ENCODE measurements around the gene NPC1L1. TPM values are rescaled to one million over a fixed set of nuclear protein-coding genes. Genes with fewer than 3 reads are reported as not detected.
"Not testable (repeated sequence)": the region's sequence is repeated elsewhere in the genome, so short reads cannot be mapped to it uniquely, and the experiment has no call there.

The NPC1L1 gene
- total and polyA plus RNA-seq, 9 donors, result 0.04 to 1.5 (median 0.11) TPM; not detected in 1

GRCh38 chr7:44564606-44565005 lies 23.5 kb upstream of the NPC1L1 start:
- 79% methylated on average over 2 of the region's 2 CpGs for WGBS (ENCODE audit: insufficient coverage)
- Histone ChIP-seq H3K9me3 (replicated peaks; ENCODE audit: control insufficient read depth, low read depth, low read length) (no peaks in the 10 kb centered on the region), H3K36me3 (ENCODE audit: control insufficient read depth, insufficient read depth, low read length) (peaks cover 57% of the 10 kb centered on the region), H3K27me3 (ENCODE audit: control insufficient read depth, insufficient read depth, low read length) (no peaks in the 10 kb centered on the region), H3K27ac (ENCODE audit: low read length) (no peak overlapping the region), H3K4me3 (ENCODE audit: low read length) (no peak overlapping the region), H3K4me1 (ENCODE audit: control insufficient read depth, insufficient read depth, low read length) (no peaks in the 10 kb centered on the region)
- DNase-seq, result no peak

DNA sequence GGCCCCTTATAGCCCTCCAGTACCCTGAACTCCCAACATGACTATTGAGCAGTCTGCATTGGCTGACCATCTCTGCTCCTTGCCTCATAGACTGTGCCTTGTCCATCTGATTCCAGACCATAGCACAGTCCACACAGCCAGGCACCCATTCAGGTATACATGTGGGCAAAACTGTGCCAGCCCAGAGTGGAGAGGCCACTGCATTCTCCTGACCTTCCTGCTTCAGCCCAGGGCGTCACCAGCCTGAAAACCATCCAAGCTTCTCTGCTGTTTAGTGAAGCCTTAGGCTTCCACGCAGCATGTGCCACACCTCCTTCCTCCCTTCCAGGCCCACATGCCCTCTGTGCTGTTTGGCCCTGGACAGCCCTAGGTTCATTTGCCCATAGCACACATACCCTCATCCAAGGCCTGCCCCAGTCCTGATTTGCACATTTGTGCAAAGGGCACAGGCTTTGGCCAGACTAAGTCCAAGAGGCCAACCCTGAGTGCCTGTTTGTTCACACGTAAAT lies 22.1 kb upstream of the NPC1L1 start:
- Histone ChIP-seq H3K36me3 (ENCODE audit: control insufficient read depth, insufficient read depth, low read length) (peaks cover 43% of the 10 kb centered on the region), H3K9me3 (replicated peaks; ENCODE audit: control insufficient read depth, low read depth, low read length) (no peaks in the 10 kb centered on the region), H3K4me1 (ENCODE audit: control insufficient read depth, insufficient read depth, low read length) (no peaks in the 10 kb centered on the region), H3K27me3 (ENCODE audit: control insufficient read depth, insufficient read depth, low read length) (no peaks in the 10 kb centered on the region), H3K27ac (ENCODE audit: low read length) (no peak overlapping the region), H3K4me3 (ENCODE audit: low read length) (no peak overlapping the region)
- WGBS (ENCODE audit: insufficient coverage), result 72% methylated on average over 2 of the region's 3 CpGs
- DNase-seq, result no peak

DNA sequence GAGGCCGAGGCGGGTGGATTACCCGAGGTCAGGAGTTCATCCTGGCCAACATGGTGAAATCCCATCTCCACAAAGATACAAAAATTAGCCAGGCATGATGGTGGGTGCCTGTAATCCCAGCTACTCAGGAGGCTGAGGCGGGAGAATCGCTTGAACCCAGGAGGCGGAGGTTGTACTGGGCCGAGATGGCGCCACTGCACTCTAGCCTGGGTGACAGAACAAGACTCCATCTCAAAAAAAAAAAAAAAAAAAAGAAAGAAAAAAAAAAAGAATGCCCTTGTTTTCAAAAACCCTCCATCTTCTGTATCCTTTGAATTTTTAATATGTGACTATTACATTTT lies 21.5 kb upstream of the NPC1L1 start:
- not testable (repeated sequence) for H3K27ac ChIP-seq (ENCODE audit: low read length); H3K27me3 ChIP-seq (ENCODE audit: control insufficient read depth, insufficient read depth, low read length); H3K9me3 ChIP-seq (replicated peaks; ENCODE audit: control insufficient read depth, low read depth, low read length); H3K4me3 ChIP-seq (ENCODE audit: low read length); DNase-seq; H3K4me1 ChIP-seq (ENCODE audit: control insufficient read depth, insufficient read depth, low read length)
- WGBS (ENCODE audit: insufficient coverage), result no CpG with 5 or more reads among the region's 8 CpGs
- peaks cover 37% of the 10 kb centered on the region for H3K36me3 ChIP-seq (ENCODE audit: control insufficient read depth, insufficient read depth, low read length)

DNA sequence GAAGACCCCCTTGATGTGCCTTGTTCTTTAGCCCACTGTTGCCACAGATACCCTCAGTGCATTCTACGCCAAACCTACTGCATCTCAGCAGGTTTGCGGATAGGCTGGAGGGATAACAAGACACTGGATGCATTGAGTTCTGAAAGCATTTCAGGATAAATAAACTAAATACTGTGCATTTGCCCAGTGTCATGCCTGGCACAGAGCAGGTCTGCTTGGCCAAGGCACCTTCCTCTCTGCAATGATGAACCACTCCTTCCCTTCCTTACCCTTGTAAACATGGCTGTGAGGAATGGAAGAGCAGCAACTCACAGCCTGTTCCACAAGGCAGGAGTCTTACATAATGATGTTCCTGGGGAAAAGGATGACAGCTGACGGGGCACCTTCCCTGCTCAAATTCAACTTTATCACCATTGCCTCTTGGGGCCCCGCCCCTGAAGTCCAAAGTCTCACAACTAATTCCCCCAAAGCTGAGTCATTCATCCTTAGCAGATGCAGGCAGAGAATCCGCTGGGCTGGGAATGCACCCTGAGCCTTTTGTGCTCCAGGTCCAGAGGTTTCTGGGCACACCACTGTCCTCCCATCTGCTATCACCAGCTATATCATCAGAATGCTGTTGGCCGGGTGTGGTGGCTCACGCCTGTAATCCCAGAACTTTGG lies 21.0 kb upstream of the NPC1L1 start:
- DNase-seq, result no peak
- 79% methylated on average over 3 of the region's 7 CpGs for WGBS (ENCODE audit: insufficient coverage)

DNA sequence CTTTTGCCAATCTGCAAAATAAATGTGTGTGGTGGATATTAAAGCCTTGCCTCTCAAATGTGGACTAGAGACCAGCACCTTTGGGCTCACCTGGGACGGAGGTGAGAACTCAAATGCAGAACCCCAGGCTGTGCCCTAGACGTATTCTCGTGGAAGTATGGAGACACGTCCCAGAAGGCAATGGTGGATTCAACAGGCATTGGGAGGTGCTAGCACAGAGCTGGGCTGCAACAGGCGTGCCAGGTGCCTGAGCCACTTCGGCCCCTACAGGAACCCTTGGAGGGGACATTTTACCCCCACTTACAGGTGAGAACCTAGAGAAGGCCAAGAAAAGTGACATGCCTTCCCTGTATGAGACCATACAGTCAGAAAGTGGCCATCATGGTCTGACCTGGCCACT lies 20.4 kb upstream of the NPC1L1 start:
- no peaks in the 10 kb centered on the region for H3K27me3 ChIP-seq (ENCODE audit: control insufficient read depth, insufficient read depth, low read length)
- WGBS (ENCODE audit: insufficient coverage), result 76% methylated on average over 4 of the region's 6 CpGs

More for the DNA sequence above, 21.0 kb upstream of the NPC1L1 start:
- H3K4me3 ChIP-seq (ENCODE audit: low read length), result no peak overlapping the region
- H3K27ac ChIP-seq (ENCODE audit: low read length), result no peak overlapping the region
- H3K36me3 ChIP-seq (ENCODE audit: control insufficient read depth, insufficient read depth, low read length), result peaks cover 32% of the 10 kb centered on the region
- H3K4me1 ChIP-seq (ENCODE audit: control insufficient read depth, insufficient read depth, low read length), result no peaks in the 10 kb centered on the region
- no peaks in the 10 kb centered on the region for H3K27me3 ChIP-seq (ENCODE audit: control insufficient read depth, insufficient read depth, low read length)
- H3K9me3 ChIP-seq (replicated peaks; ENCODE audit: control insufficient read depth, low read depth, low read length), result no peaks in the 10 kb centered on the region

GRCh38 chr7:44559485-44559884 lies 18.4 kb upstream of the NPC1L1 start:
- Histone ChIP-seq H3K27ac (ENCODE audit: low read length) (no peak overlapping the region), H3K36me3 (ENCODE audit: control insufficient read depth, insufficient read depth, low read length) (peaks cover 7% of the 10 kb centered on the region), H3K9me3 (replicated peaks; ENCODE audit: control insufficient read depth, low read depth, low read length) (no peaks in the 10 kb centered on the region), H3K4me3 (ENCODE audit: low read length) (no peak overlapping the region), H3K4me1 (ENCODE audit: control insufficient read depth, insufficient read depth, low read length) (no peaks in the 10 kb centered on the region), H3K27me3 (ENCODE audit: control insufficient read depth, insufficient read depth, low read length) (no peaks in the 10 kb centered on the region)
- DNase-seq, result no peak
- WGBS (ENCODE audit: insufficient coverage), result 86% methylated on average over 3 of the region's 4 CpGs

More for the DNA sequence above, 20.4 kb upstream of the NPC1L1 start:
- Histone ChIP-seq H3K36me3 (ENCODE audit: control insufficient read depth, insufficient read depth, low read length) (peaks cover 25% of the 10 kb centered on the region), H3K27ac (ENCODE audit: low read length) (no peak overlapping the region), H3K4me3 (ENCODE audit: low read length) (no peak overlapping the region), H3K9me3 (replicated peaks; ENCODE audit: control insufficient read depth, low read depth, low read length) (no peaks in the 10 kb centered on the region), H3K4me1 (ENCODE audit: control insufficient read depth, insufficient read depth, low read length) (no peaks in the 10 kb centered on the region)
- no peak for DNase-seq

- Histone ChIP-seq H3K36me3 (ENCODE audit: control insufficient read depth, insufficient read depth, low read length) (no peaks in the 10 kb centered on the region), H3K9me3 (replicated peaks; ENCODE audit: control insufficient read depth, low read depth, low read length) (no peaks in the 10 kb centered on the region), H3K4me1 (ENCODE audit: control insufficient read depth, insufficient read depth, low read length) (no peaks in the 10 kb centered on the region), H3K27me3 (ENCODE audit: control insufficient read depth, insufficient read depth, low read length) (peaks cover 3% of the 10 kb centered on the region), H3K27ac (ENCODE audit: low read length) (no peak overlapping the region), H3K4me3 (ENCODE audit: low read length) (no peak overlapping the region)
- WGBS (ENCODE audit: insufficient coverage), result no CpG with 5 or more reads among the region's 2 CpGs
- DNase-seq, result no peak
These were observed 16.4 kb upstream of the NPC1L1 start for GRCh38 chr7:44557485-44557884.

GRCh38 chr7:44555350-44555749 lies 14.2 kb upstream of the NPC1L1 start:
- Histone ChIP-seq H3K27ac (ENCODE audit: low read length) (no peak overlapping the region), H3K4me3 (ENCODE audit: low read length) (no peak overlapping the region), H3K9me3 (replicated peaks; ENCODE audit: control insufficient read depth, low read depth, low read length) (no peaks in the 10 kb centered on the region), H3K4me1 (ENCODE audit: control insufficient read depth, insufficient read depth, low read length) (no peaks in the 10 kb centered on the region), H3K27me3 (ENCODE audit: control insufficient read depth, insufficient read depth, low read length) (peaks cover 3% of the 10 kb centered on the region), H3K36me3 (ENCODE audit: control insufficient read depth, insufficient read depth, low read length) (no peaks in the 10 kb centered on the region)
- WGBS (ENCODE audit: insufficient coverage), result 94% methylated on average over 2 of the region's 2 CpGs
- no peak for DNase-seq

DNA sequence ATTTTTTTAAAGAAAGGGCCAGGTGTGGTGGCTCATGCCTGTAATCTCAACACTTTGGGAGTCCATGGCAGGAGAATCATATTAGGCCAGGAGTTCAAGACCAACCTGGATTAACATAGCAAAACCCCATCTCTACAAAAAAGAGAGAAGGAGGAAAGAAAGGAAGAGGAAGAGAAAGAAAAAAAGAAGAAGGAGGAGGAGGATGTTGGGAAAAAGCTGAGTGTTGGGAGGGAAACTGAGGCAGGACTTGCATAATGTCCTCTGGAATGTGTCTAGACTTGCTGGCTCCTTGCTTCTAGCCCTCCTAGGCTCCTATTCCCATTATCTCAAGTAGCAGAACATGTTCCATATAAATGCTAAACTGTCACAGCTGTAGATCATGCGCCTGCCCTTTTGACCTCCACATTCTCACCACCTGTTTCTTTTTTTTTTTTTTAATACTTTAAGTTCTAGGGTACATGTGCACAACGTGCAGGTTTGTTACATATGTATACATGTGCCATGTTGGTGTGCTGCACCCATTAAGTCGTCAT lies 11.4 kb upstream of the NPC1L1 start:
- no CpG with 5 or more reads among the region's 3 CpGs for WGBS (ENCODE audit: insufficient coverage)
- not testable (repeated sequence) for H3K36me3 ChIP-seq (ENCODE audit: control insufficient read depth, insufficient read depth, low read length); H3K4me3 ChIP-seq (ENCODE audit: low read length); H3K27me3 ChIP-seq (ENCODE audit: control insufficient read depth, insufficient read depth, low read length); H3K4me1 ChIP-seq (ENCODE audit: control insufficient read depth, insufficient read depth, low read length); H3K27ac ChIP-seq (ENCODE audit: low read length); DNase-seq; H3K9me3 ChIP-seq (replicated peaks; ENCODE audit: control insufficient read depth, low read depth, low read length)

GRCh38 chr7:44549457-44549856 lies 8.3 kb upstream of the NPC1L1 start:
- no peak overlapping the region for H3K4me3 ChIP-seq (ENCODE audit: low read length)

More at GRCh38 chr7:44549457-44549856, 8.3 kb upstream of the NPC1L1 start:
- Histone ChIP-seq H3K9me3 (replicated peaks; ENCODE audit: control insufficient read depth, low read depth, low read length) (no peaks in the 10 kb centered on the region), H3K36me3 (ENCODE audit: control insufficient read depth, insufficient read depth, low read length) (no peaks in the 10 kb centered on the region), H3K4me1 (ENCODE audit: control insufficient read depth, insufficient read depth, low read length) (no peaks in the 10 kb centered on the region), H3K27ac (ENCODE audit: low read length) (no peak overlapping the region), H3K27me3 (ENCODE audit: control insufficient read depth, insufficient read depth, low read length) (peaks cover 6% of the 10 kb centered on the region)
- no peak for DNase-seq
- WGBS (ENCODE audit: insufficient coverage), result no CpG with 5 or more reads among the region's 3 CpGs

Data from muscle of leg (tissue), 11 donors.